GM21390 (cell line): ENCODE data around the gene ABAT.
"Not testable (repeated sequence)": the region's sequence is repeated elsewhere in the genome, so short reads cannot be mapped to it uniquely, and the experiment has no call there.

ENCODE experiments used
- ATAC-seq: cut with Tn5 transposase; IDR thresholded peaks from one replicate; pipeline ENCODE4 v1.9.1; 2021; ENCODE audit not compliant: unreplicated experiment

ABAT gene

GRCh38 chr16:8648877-8649276 is 25.5 kb upstream of the ABAT start:
- no peak for ATAC-seq

- no peak for ATAC-seq
Observed at GRCh38 chr16:8649829-8650554, 24.4 kb upstream of the ABAT start.

- not testable (repeated sequence) for ATAC-seq
Observed at GRCh38 chr16:8651958-8652357, 22.5 kb upstream of the ABAT start.

GRCh38 chr16:8655184-8655717 is 19.2 kb upstream of the ABAT start:
- ATAC-seq = peak; percentile 85

- no peak for ATAC-seq
Observed at GRCh38 chr16:8656376-8656775, 18.0 kb upstream of the ABAT start.

- no peak for ATAC-seq
Observed at GRCh38 chr16:8660841-8661301, 13.5 kb upstream of the ABAT start.

- no peak for ATAC-seq
Observed at GRCh38 chr16:8661703-8662102, 12.7 kb upstream of the ABAT start.

GRCh38 chr16:8663192-8664089 is 11.0 kb upstream of the ABAT start:
- ATAC-seq = no peak

- ATAC-seq = no peak
Observed at GRCh38 chr16:8665529-8665928, 8.9 kb upstream of the ABAT start.

GRCh38 chr16:8667492-8667891 is 6.9 kb upstream of the ABAT start:
- no peak for ATAC-seq

- no peak for ATAC-seq
Observed at GRCh38 chr16:8668113-8668512, 6.3 kb upstream of the ABAT start.

GRCh38 chr16:8669481-8669880 is 4.9 kb upstream of the ABAT start:
- ATAC-seq = no peak

GRCh38 chr16:8670014-8670560 is 4.3 kb upstream of the ABAT start:
- no peak for ATAC-seq

GRCh38 chr16:8673611-8674412 is 605 bp upstream of the ABAT start:
- ATAC-seq = peak; percentile 45

GRCh38 chr16:8675183-8676159 is 1.1 kb downstream of the ABAT start:
- no peak for ATAC-seq

GRCh38 chr16:8676160-8676547 is 1.7 kb downstream of the ABAT start:
- ATAC-seq = no peak

GRCh38 chr16:8676737-8677375 is 2.4 kb downstream of the ABAT start:
- no peak for ATAC-seq

GRCh38 chr16:8677481-8677880 is 3.1 kb downstream of the ABAT start:
- ATAC-seq = no peak
